Measurements from ENCODE around the gene ST3GAL2.

Gene ST3GAL2, protein sequence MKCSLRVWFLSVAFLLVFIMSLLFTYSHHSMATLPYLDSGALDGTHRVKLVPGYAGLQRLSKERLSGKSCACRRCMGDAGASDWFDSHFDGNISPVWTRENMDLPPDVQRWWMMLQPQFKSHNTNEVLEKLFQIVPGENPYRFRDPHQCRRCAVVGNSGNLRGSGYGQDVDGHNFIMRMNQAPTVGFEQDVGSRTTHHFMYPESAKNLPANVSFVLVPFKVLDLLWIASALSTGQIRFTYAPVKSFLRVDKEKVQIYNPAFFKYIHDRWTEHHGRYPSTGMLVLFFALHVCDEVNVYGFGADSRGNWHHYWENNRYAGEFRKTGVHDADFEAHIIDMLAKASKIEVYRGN

DNA sequence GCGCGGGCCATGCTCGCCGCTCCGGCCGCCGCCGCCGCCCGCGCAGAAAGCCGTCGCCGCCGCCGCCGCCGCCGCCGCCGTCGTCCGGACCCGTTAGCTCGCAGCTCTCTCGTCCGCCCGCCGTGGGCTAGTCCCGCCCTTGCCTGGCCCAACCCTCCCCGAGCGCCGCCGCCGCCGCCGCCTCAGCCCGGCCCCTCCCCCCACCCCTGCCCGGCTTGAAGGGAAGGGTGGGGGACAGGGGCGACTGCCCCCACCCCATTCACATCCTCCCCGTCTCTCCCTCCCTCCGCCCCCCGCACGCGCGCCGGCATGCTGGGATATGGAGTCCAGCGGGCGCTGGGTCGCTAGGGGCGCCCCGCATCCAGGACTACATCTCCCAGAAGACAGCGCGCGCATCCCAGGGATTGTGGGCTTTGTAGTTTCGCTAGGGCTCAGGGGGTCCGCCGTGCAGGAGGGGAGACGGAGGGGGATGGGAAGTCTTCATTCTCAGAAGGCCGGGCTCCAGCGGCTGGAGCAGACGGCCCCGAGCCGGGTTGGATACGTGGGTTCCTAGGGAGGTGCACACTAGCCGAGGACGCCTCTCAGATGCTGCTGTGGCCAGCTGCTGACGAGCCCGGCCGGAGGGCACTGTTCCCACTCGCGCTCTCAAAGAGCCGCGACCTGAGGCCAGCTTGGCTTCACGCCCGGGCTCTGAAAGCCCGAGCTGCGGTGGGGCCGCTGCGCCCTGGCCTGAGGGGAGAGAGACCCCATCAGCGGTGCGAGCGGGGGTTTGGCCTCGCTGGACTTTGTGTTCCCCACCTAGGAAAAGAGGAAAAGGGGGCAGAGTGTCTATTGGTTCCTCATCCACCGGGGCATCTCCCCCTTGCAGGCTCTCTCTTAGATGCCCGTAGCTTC, at the start of gene ST3GAL2:
TSS of gene ST3GAL2 (minus strand) at position 132 of the 894 bp plus-strand sequence. CDS start 40,570 bp downstream, outside the sequence.
- DNase-seq: peak; percentile 97

DNA sequence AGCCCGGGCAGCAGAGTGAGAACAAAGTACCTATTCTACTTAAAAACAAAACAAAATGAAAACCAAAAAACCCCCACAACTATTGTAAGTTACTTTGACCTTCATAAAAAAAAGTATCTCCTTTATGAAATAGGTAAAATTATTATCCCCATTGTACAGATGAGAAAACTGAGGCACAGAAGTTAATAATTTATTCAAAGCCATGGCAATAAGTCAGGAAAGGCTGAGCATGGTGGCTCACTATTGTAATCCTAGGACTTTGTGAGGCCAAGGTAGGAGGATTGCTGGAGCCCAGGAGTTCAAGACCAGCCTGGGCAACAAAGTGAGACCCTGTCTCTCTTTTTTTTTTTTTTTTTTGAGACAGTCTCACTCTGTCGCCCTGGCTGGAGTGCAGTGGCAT, 46.0 kb upstream of the ST3GAL2 start:
- no peak for DNase-seq

DNA sequence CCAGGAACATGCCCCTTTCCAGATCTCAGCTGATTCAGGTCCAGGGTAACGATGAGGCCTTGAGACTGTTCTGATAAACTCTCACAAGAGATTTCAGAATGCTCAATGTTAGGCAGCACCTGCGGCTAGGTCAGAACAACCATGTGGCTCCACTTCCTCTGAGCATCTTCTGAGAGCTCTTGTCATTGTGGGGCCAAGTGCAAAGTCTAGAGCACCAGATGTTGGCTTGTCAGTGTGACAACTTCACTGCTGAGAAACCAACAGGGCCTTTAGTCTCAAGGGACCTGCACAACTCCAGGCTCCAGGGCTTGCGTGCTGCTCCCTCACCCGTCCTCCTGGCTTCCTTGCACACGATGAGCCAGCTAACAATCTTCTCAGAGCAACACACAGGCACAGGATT, 44.5 kb upstream of the ST3GAL2 start:
- no peak for DNase-seq

DNA sequence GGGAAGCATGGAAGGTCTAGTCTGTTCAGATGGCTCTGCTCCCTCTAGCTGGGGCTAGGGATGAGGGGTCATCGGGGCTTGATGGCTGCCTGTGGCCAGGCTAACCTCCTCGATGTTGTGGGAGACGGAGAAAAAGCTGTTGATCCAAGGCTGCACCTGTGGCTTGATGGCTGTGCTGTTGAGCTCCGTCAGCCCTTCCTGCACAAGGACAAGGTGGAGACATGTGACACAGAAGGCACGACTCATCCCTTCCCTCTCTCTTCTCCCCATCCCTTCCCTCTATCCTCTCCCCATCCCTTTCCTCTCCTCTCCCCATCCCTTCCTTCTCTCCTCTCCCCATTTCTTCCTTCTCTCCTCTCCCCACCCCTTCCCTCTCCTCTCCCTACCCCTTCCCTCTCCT, 43.7 kb upstream of the ST3GAL2 start:
- DNase-seq: no peak

DNA sequence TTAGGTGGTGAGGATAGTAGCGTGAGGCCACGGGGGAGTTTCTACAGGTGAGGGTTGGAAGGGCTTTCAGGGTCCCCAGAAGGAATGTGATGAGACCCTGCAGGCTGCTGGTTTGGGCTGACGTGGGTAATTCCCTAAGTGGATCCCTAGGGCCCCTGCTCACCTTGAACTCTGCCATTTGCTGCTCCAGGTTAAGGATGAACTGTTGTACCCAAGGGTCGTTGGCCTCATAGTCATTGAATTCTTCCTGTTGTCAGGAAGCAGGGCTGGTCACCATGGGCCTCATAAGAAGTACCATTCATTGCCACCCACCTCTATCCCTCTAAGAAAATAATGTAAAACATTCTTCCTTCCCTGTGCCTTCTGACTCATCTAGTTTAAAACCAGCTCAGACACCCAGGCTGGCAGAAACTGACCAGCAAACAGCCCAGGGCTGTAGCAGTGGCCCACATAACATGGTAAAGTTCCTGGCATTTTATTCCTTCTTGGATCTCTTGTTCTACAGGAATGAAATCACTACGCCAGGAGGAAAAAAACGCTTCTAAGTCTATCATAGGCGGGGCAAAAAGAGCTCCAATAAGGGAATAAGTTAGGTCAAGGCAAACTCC, 43.1 kb upstream of the ST3GAL2 start:
- DNase-seq: no peak

DNA sequence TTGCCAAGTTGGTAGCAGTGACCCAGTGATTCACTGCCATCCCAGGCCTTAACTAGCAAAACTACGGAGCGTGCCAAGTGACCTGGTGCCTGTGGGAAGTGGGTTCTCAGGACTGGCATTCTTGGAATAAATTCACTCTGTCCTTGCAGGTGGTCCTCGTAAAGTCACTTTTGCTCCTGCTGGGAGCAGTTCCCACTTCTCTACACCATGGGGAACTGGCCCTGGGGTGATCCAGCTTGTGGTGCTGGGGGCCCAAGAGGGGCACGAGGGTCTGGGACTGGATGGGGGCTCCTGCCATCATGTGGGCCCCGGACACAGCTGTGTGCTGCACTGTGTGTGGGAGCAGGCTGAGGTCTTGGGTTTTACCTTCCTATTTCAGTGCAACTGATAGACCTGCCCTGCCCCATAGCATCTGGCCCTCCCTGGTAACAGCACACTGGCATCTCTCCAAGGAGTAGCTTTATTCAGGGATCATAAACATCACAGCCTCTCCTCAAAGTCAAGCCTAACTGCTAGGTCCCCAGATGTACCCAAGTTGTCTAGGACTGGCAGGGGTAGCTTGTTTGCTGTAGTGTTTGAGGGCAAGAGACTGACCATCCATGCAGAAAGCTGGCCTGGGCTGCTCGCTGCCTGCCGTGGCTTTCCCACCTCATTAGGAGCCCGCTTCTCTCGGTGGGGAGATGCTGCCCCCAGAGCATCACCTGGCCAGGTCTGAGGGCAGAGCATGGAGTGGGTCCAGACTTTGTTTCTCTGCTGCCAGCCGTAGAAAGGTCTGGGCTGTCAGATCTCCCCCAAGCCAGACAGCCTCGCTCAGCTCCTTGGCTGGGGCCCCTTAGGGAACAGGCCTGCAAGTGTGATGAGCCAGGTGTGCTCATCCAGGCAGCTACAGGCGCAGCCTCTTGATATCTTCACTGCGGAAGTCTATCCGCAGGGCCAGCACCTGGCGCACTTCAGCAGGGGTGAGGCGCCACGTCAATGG, 41.5 kb upstream of the ST3GAL2 start:
- DNase-seq: no peak

DNA sequence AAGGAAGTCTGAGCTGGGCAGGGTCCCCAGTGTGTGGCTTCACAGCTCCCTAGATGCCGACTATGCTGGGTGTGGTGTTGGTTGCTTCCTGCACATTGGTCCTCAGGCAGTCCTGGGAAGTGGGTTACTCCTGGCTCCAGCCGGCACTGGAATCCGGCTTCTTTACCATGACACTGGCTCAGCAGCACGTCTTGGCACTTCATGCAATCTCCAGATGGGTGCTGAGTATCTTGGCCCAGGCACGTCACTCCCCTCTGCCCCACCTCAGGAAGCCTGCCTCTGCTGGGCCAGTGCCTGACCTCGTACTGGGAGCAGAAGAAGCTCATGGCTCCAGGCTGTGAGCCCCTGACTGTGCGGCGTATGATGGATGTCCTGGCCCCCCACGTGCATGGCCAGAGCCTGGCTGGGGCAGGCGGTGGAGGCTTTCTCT, 40.0 kb upstream of the ST3GAL2 start:
- no peak for DNase-seq

DNA sequence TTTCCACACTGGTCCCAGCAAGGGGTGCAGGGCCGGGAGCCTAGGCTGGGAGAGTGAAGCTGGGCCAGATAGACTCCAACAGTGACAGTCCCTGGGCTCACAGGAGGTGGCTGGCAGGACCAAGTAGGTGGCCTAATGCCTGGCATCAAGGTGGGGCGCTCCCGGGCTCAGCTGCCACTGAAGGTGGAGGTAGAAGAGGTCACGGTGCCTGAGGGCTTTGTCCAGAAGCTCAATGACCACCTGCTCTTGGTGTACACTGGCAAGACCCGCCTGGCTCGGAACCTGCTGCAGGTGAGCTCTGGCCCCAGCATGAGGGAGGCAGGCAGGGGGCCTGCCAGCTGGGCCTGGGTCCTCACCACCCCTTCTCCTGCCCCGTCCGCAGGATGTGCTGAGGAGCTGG, 39.3 kb upstream of the ST3GAL2 start:
- DNase-seq: no peak

DNA sequence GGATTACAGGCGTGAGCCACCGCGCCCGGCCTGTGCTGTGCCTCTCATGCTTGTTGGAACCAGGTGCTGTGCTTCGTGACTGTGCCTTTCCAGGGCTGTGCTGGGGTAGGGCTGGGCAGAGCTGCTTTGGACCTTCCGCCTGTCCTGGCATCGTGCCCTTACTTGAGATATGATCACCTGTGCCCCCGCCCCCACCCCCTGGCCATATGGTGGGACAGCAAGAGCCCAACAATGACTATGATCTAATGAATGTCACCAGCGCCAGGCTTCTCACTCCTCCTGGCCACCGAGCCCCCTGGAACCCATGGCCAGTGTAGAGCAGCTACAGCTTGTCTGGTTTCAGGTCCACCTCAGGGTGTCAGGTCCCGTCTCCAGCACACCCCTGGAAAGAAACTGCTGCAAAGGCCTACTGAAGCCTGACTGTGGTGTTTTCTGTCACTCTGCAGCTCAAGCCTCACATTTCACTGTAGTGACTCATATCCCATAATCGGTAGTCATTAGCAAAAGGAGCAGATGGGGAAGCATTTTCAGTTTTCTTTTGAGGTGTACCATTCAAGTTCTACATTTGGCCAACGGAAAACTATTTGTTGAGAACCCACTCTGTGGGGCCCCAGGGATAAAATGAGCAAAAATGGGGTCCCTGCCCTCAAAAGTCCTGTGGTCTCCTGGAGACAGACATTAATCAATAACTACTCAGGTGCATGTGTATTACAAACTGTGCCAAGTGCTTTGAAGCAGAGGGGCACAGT, 37.5 kb upstream of the ST3GAL2 start:
- peak; percentile 92 for DNase-seq

DNA sequence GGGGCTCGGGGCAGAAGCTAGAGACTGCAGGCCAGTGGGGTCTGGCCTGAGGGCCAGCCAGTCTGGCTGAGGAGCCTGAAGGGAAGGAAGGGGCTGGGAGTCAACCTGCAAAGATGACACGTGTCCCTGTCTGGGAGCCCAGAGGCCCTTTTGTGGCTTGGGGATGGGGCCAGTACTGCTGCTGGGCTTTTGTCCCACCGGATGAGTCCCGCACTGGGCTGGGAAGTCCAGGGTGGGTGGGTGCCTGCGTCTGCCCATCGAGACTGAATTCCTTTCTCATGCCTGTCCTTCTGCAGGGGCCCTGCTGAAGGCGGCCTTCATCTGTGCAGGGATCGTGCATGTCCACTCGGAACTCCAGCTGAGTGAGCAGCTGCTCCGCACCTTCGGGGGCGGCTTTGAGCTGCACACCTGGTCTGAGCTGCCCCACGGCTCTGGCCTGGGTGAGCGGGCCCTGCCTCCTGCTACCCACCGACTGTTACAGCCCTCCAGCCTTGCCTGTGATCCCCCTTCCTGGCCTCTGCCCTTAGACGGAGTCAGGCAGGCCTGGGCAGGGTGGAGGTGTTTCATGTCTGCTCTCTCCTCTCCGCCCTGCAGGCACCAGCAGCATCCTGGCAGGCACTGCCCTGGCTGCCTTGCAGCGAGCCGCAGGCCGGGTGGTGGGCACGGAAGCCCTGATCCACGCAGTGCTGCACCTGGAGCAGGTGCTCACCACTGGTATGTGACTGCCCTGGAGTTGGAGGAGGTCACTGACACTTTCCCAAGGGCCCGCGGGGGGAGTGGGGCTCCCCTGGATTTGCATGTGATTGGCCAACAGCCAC, 36.4 kb upstream of the ST3GAL2 start:
- no peak for DNase-seq

DNA sequence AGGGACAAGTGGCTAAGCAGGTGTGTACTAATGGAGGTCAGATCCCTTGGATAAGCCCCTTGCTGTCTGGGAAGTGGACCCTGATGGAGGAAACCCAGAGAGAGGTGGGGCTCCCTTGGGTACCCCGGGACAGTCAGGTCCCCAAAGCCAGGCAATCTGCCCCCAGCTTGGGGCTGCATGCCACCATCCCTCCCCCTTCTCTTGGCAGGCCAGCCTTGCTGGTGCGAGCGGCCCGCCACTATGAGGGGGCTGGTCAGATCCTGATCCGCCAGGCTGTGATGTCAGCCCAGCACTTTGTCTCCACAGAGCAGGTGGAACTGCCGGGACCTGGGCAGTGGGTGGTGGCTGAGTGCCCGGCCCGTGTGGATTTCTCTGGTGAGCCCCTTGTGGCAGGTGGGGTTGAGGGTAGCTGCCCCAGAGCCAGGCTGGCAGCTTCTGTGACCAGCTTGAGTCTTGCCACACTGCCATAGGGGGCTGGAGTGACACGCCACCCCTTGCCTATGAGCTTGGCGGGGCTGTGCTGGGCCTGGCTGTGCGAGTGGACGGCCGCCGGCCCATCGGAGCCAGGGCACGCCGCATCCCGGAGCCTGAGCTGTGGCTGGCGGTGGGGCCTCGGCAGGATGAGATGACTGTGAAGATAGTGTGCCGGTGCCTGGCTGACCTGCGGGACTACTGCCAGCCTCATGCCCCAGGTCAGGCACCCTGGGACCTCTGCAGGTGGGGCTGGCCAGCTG, 35.6 kb upstream of the ST3GAL2 start:
- no peak for DNase-seq

DNA sequence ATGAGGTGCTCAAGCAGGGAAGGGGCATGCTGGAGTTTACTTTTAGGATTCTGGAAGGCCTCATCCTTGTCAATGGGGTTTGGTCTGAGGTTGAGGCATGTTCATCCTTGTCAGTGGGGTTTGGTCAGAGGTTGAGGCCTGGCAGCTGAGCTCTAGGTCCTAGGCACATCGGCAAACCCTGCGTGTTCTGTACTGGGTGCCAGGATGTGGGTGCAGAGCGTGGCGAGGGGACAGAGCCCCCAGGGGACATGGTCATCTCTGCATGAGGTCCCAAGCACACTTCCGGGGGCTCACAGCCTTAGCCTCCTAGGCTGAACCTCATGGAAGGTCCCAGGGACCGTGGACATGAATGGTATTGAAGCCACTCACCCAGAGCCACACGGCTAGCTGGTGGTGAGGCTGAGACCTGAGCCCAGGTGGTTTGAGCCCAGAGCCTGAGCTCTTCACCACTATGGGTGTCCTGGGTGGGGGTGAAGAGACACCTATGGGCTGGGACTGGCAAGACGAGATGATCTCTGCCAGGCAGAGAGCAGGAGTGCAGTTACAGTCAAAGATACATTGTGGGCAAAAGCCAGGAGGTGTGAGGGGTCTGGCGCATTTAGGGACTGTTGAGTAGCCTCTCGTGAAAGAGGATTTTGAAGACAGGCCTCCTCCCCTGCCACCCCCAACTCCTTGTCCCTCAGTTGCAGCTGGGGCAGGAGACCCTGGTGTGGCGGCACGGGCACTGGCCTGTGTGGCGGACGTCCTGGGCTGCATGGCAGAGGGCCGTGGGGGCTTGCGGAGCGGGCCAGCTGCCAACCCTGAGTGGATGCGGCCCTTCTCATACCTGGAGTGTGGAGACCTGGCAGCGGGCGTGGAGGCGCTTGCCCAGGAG, 34.8 kb upstream of the ST3GAL2 start:
- no peak for DNase-seq

DNA sequence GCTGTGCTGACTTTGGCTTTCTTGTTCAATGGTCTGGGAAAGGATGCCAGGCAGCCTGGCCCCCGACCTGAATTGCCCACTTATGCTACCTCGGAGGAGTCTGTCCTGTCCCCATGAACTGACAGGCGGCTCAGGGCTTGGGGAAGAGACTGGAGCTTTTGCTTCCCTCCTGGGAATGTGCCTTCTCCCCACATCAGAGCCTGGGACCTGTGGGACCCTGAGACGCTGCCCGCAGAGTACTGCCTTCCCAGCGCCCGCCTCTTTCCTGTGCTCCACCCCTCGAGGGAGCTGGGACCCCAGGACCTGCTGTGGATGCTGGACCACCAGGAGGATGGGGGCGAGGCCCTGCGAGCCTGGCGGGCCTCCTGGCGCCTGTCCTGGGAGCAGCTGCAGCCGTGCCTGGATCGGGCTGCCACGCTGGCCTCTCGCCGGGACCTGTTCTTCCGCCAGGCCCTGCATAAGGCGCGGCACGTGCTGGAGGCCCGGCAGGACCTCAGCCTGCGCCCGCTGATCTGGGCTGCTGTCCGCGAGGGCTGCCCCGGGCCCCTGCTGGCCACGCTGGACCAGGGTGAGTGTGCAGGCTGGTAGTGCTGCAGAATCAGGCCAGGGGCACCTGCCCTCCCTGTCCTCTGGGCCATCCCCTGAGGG, 34.0 kb upstream of the ST3GAL2 start:
- DNase-seq: no peak

DNA sequence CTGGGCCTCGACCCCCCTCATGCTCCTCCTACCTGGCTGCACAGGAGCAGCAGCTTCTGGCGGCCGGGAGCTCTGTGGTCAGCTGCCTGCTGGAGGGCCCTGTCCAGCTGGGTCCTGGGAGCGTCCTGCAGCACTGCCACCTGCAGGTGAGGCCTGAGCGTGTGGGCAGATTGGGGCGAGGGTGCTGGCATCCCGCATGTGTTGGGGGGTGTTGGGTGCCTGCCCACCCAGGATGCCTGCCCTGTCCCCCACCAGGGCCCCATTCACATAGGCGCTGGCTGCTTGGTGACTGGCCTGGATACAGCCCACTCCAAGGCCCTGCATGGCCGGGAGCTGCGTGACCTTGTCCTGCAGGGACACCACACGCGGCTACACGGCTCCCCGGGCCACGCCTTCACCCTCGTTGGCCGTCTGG, 32.0 kb upstream of the ST3GAL2 start:
- no peak for DNase-seq

DNA sequence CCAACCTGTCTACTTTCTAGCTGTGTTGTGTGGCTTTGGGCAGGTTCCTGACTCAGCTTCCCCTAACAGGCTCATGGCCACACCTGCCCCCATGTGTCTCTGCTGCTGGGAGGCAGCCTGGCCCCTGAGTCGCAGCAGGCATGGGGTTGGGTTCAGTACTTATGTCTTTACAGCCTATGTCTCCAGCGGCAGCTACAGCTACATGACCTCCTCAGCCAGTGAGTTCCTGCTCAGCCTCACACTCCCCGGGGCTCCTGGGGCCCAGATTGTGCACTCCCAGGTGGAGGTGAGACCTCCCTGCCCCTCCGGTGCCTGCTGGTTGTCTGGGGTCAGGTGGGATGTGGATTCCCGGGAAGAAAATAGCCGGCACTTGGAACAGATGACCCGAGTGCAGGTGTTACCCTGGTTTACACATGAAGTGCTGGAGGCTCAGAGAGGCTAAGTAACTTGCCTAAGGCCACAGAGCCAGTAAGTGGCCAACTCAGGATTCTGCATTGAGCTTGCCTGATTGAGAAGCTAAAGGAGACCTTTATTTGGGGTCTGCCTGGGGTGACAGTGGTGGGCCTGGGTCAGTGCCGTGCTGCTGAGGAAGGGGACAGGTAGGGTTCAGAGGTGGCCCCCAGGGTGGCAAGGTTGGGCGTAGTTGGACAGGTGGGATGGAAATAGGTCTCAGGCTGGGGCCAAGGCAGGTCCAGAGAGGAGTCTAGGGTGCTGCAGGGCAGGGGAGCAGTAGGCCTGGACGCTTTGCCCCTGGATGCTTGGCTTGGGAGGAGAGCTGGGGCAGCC, 31.4 kb upstream of the ST3GAL2 start:
- DNase-seq: no peak

DNA sequence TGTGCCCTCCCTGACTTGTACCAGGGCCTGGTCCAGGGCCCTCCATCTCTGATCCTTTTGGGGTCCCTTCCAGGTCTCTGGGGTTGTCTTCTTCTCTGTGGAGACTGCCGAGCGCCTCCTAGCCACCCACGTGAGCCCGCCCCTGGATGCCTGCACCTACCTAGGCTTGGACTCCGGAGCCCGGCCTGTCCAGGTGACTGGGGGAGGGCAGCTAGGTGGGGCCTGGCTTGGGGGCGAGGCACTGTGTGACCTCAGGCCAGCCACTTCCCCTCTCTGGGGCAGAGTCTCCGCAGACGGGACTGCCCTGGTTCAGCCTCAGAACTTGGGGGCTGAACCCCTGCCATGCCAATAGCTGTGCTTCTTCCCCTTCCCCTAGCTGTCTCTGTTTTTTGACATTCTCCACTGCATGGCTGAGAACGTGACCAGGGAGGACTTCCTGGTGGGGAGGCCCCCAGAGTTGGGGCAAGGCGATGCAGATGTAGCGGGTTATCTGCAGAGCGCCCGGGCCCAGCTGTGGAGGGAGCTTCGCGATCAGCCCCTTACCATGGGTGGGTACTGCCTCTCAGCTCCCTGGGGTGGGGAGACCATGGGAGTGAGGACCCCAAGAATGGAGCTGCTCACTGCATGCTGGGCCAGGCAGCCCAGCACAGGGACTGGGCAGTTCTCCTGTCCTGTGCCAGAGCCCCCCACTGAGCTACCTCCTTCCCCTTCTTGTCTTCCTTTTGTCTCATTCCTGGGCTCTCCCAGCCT, 30.1 kb upstream of the ST3GAL2 start:
- no peak for DNase-seq

DNA sequence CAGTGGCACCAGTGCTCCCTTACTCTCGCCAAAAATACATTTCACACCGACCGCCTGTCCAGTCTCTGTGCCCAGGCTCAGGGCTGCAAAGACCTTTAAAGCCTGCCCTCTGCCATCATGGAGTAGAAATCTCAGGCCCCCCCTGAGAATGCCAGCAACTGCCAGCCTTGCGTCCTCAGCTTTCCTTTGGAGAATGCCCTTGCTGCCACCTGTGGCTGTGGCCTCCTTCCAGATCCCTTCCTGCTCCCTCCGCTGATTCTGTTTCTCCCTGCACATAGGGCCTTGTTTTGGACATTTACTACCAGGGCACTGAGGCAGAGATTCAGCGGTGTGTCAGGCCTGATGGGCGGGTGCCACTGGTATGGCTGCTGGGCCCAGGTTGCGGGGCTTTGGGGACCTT, 28.7 kb upstream of the ST3GAL2 start:
- no peak for DNase-seq

Data from activated CD4-positive, alpha-beta T cell treated with anti-CD3 and anti-CD28 coated beads, Interleukin-2, Interleukin-6, amounts not matched to agents 100 ng/mL and 50 ng/mL, durations not matched to agents 16 hours and 8 hours (primary cell).